Measurements from ENCODE around the gene MCF2L2. TPM values are rescaled to one million over a fixed set of nuclear protein-coding genes. Genes with fewer than 3 reads are reported as not detected.

The MCF2L2 gene
- total RNA-seq, 1 donor from 2014 or later: 2.0 TPM

GRCh38 chr3:183275418-183275817 lies 153.0 kb downstream of the MCF2L2 start:
- TF ChIP-seq POLR2AphosphoS5 (IDR thresholded peaks at IDR 0.05; ENCODE audit: insufficient read depth in 1 of 2, low read depth in 1 of 2): no peak
- no peak for TF ChIP-seq POLR2A (IDR thresholded peaks at IDR 0.05)
- TF ChIP-seq CTCF (IDR thresholded peaks at IDR 0.05): no peak
- intact Hi-C loops (cut with DNase I): no loop called here
- no peaks in the 10 kb centered on the region for H3K27me3 ChIP-seq
- H3K36me3 ChIP-seq: no peaks in the 10 kb centered on the region
- H3K27ac ChIP-seq: no peak overlapping the region
- H3K4me1 ChIP-seq: peaks cover 7% of the 10 kb centered on the region
- no peak for DNase-seq (ENCODE audit: extremely low spot score in 2 of 2)
- no peak overlapping the region for H3K4me3 ChIP-seq
- no peaks in the 10 kb centered on the region for H3K9me3 ChIP-seq

GRCh38 chr3:183274609-183275008 lies 153.8 kb downstream of the MCF2L2 start:
- Histone ChIP-seq H3K27me3 (no peaks in the 10 kb centered on the region), H3K9me3 (no peaks in the 10 kb centered on the region), H3K36me3 (no peaks in the 10 kb centered on the region), H3K4me3 (no peak overlapping the region), H3K27ac (no peak overlapping the region), H3K4me1 (peaks cover 7% of the 10 kb centered on the region)
- intact Hi-C loops (cut with DNase I): no loop called here
- TF ChIP-seq CTCF (IDR thresholded peaks at IDR 0.05): no peak
- TF ChIP-seq POLR2A (IDR thresholded peaks at IDR 0.05): no peak
- TF ChIP-seq POLR2AphosphoS5 (IDR thresholded peaks at IDR 0.05; ENCODE audit: insufficient read depth in 1 of 2, low read depth in 1 of 2): no peak
- no peak for DNase-seq (ENCODE audit: extremely low spot score in 2 of 2)

GRCh38 chr3:183272791-183273190 lies 155.6 kb downstream of the MCF2L2 start:
- Histone ChIP-seq H3K4me1 (peaks cover 9% of the 10 kb centered on the region), H3K27me3 (no peaks in the 10 kb centered on the region), H3K4me3 (no peak overlapping the region), H3K9me3 (no peaks in the 10 kb centered on the region), H3K27ac (no peak overlapping the region), H3K36me3 (no peaks in the 10 kb centered on the region)
- TF ChIP-seq POLR2A (IDR thresholded peaks at IDR 0.05) (no peak), POLR2AphosphoS5 (IDR thresholded peaks at IDR 0.05; ENCODE audit: insufficient read depth in 1 of 2, low read depth in 1 of 2) (no peak), CTCF (IDR thresholded peaks at IDR 0.05) (no peak)
- DNase-seq (ENCODE audit: extremely low spot score in 2 of 2): no peak
- intact Hi-C loops (cut with DNase I): no loop called here

DNA sequence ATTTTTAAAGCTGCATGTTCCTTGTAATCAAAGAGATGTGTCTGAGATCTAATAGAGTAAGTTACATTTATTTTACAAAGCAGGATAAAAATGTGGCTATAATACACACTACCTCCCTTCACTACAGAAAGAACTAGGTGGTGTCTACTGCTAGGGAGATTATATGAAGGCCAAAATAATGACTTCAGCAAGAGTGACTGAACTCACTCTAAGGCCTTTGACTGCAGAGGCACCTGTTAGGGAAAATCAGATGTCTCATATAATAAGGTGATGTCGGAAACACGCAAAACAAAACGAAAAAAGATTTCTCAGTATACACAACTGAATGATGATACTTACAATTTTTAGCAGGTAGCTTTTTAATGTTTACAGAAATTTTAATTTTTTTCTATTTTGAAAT lies 156.3 kb downstream of the MCF2L2 start:
- H3K27me3 ChIP-seq: no peaks in the 10 kb centered on the region
- H3K4me1 ChIP-seq: peaks cover 15% of the 10 kb centered on the region
- H3K36me3 ChIP-seq: no peaks in the 10 kb centered on the region
- H3K27ac ChIP-seq: no peak overlapping the region
- no peak for DNase-seq (ENCODE audit: extremely low spot score in 2 of 2)
- H3K4me3 ChIP-seq: no peak overlapping the region
- TF ChIP-seq CTCF (IDR thresholded peaks at IDR 0.05) (no peak), POLR2AphosphoS5 (IDR thresholded peaks at IDR 0.05; ENCODE audit: insufficient read depth in 1 of 2, low read depth in 1 of 2) (no peak), POLR2A (IDR thresholded peaks at IDR 0.05) (no peak)
- intact Hi-C loops (cut with DNase I): no loop called here
- H3K9me3 ChIP-seq: no peaks in the 10 kb centered on the region

DNA sequence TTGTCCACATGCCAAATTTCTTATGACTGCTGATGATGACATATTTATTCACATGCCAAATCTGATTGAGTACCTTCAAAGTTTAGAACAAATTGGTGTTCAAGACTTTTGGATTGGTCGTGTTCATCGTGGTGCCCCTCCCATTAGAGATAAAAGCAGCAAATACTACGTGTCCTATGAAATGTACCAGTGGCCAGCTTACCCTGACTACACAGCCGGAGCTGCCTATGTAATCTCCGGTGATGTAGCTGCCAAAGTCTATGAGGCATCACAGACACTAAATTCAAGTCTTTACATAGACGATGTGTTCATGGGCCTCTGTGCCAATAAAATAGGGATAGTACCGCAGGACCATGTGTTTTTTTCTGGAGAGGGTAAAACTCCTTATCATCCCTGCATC lies 158.1 kb downstream of the MCF2L2 start:
- H3K4me3 ChIP-seq: no peak overlapping the region
- H3K4me1 ChIP-seq: peaks cover 31% of the 10 kb centered on the region
- intact Hi-C loops (cut with DNase I): no loop called here
- no peak for DNase-seq (ENCODE audit: extremely low spot score in 2 of 2)
- no peaks in the 10 kb centered on the region for H3K9me3 ChIP-seq
- H3K36me3 ChIP-seq: no peaks in the 10 kb centered on the region
- H3K27me3 ChIP-seq: no peaks in the 10 kb centered on the region
- H3K27ac ChIP-seq: no peak overlapping the region
- TF ChIP-seq POLR2AphosphoS5 (IDR thresholded peaks at IDR 0.05; ENCODE audit: insufficient read depth in 1 of 2, low read depth in 1 of 2) (no peak), CTCF (IDR thresholded peaks at IDR 0.05) (no peak), POLR2A (IDR thresholded peaks at IDR 0.05) (no peak)

Data from vagina (tissue), 2 donors.